SH-SY5Y (cell line): ENCODE measurements around the gene CYTL1.

Source experiments
- GATA2 ChIP-seq: IDR thresholded peaks from 2 replicates; pipeline ENCODE4 v1.6.1; 2011; ENCODE audit warnings: mild to moderate bottlenecking, low read depth, low read length
- GATA3 ChIP-seq: IDR thresholded peaks from 2 replicates; pipeline ENCODE4 v1.6.1; 2011; ENCODE audit warnings: low read depth, mild to moderate bottlenecking, low read length, moderate library complexity

GRCh38 chr4:5054532-5054931 is 35.3 kb upstream of the CYTL1 start:
- TF ChIP-seq GATA3 (no peak), GATA2 (no peak)
